Activated CD4-positive, alpha-beta T cell treated with anti-CD3 and anti-CD28 coated beads, Interleukin-2, Interleukin-6, amounts not matched to agents 100 ng/mL and 50 ng/mL, durations not matched to agents 16 hours and 8 hours (primary cell): ENCODE measurements around the gene ASIP.
A peak's percentile ranks its signal among the peaks of the same experiment; 100 is the strongest.

Experiments used
- DNase-seq: peaks from one replicate; pipeline ENCODE4 v3.0.0-alpha.2; 2020

Gene ASIP

DNA sequence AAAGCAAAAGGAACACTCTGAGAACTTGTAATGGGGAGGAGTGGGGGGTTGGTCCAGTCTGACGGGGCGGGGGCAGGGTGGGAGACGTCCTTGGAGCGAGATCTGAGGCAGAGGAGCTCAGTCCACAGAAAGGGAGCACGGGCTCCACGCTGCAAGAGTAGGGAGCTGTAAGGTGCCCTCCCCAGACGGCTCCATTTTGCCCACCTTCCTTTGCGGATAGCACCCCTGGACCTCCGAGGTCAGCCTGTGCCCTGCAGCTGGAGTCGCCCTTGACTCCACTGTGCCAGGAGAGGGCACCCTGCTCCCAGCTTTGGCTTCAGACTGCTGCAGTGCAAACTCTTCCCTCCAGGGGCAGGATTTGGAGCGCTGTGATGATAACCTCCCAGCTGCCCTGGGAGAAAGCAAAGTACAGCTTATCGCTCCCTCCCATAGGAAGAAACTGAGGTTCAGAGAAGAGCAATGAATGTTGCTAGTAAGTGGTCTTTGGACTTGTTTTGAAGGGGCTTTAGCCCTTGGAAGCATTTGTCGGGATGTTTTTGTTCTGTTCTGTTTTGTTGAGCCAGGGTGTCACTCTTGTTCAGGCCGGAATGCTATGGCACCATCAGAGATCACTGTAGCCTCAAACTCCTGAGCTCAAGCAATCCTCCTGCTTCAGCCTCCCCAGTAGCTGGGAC lies 71.5 kb downstream of the ASIP start:
- peak; percentile 94 for DNase-seq

DNA sequence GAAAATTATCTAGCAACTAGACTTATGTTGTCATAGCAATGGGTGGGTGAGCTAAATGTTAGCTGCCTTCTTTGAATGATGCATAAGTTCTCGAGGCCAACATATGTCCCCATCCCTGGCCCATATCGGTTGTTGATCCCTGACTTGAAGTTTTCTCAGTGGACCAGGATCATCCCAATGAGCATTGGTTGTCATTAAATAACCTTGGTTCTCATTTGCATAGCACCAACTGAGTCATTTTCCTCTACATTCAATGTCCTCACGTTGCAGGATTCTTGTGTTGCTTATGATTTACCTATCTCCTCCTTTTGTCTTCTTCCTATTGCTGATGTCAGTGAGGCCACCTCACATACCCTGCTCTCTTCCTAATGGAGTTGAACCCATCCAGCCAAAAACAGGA lies 74.0 kb downstream of the ASIP start:
- DNase-seq, result no peak

GRCh38 chr20:34316196-34316814 lies 75.1 kb downstream of the ASIP start:
- DNase-seq, result no peak
